ENCODE results near the gene CGB7.
A peak's percentile ranks its signal among the peaks of the same experiment; 100 is the strongest.
"Not testable (repeated sequence)": the region's sequence is repeated elsewhere in the genome, so short reads cannot be mapped to it uniquely, and the experiment has no call there.

- peak; percentile 46 to 74 (median 70) for TF ChIP-seq CTCF (IDR thresholded peaks at IDR 0.05)
- TF ChIP-seq POLR2A (IDR thresholded peaks at IDR 0.05) = not testable (repeated sequence)
Measured at GRCh38 chr19:49074869-49075268, 17.3 kb upstream of the CGB7 start.
